GM10248 (cell line): ENCODE results near the gene ZAP70.

Experiments used
- CTCF ChIA-PET: fragments of 300-600 bp; sonication (Branson Sonifier 250); formaldehyde crosslinking; extraction: SDS; loops from one replicate; lab custom pipeline; 2021; ENCODE audit warnings: antibody characterized with exemption; lab: Yijun Ruan, JAX
- POLR2A ChIA-PET: fragments of 350-650 bp; sonication (Branson Sonifier 250); formaldehyde crosslinking; extraction: SDS; loops from one replicate; lab custom pipeline; 2020; ENCODE audit warnings: antibody characterized with exemption; lab: Yijun Ruan, JAX
- DNase-seq: peaks from one replicate; pipeline ENCODE4 v3.0.0; 2012; ENCODE audit errors: extremely low spot score
- CTCF ChIP-seq: IDR thresholded peaks from 2 replicates; pipeline ENCODE4 v1.5.1; 2012; ENCODE audit warnings: mild to moderate bottlenecking, low read depth; ENCODE audit errors: extremely low read depth, missing control alignments, control extremely low read depth

Gene ZAP70

GRCh38 chr2:97739020-97739892, 25.9 kb downstream of the ZAP70 start:
- CTCF ChIA-PET = interaction anchor here (0.8 to 5.5 kb wide), 24 partner anchors 7 to 647 kb away, joined by 3 to 65 read pairs (median 8); partner anchors contain the start of gene ZAP70
- POLR2A ChIA-PET = no interaction called here
- no peak for DNase-seq
- no peak for TF ChIP-seq CTCF

DNA sequence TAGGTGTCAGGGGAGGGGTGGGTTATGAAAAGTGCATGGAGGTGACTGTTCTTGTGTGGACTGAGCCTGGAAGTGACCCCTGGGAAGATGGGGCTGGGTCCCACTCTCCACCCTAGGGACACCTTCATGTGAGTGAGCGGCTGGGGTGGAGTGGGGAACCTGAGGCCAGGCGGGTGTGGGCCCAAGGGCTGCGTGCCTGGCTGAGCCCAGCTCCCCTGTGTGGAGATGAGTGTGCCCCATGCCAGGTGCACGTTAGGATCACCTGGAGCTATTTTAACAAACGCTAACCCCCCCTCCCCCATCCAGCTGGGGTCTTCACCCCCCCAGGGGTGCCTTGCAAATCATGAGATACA, 26.5 kb downstream of the ZAP70 start:
- CTCF ChIA-PET = interaction anchor here (0.8 to 5.5 kb wide), 30 partner anchors 8 to 661 kb away, joined by 3 to 65 read pairs (median 7); partner anchors contain the start of gene ZAP70
- no peak for DNase-seq
- no peak for TF ChIP-seq CTCF
- POLR2A ChIA-PET = no interaction called here

- ChIA-PET POLR2A (interaction anchor here (0.7 kb wide), 1 partner anchor 679 kb away, joined by 3 read pairs; no protein-coding TSS in a partner anchor), CTCF (interaction anchor here (0.6 to 5.5 kb wide), 41 partner anchors 8 to 672 kb away, joined by 3 to 65 read pairs (median 6); partner anchors contain the start of gene ZAP70)
- peak; percentile 80 for TF ChIP-seq CTCF
- peak; percentile 87 for DNase-seq
Measured at GRCh38 chr2:97740590-97741182, 27.3 kb downstream of the ZAP70 start.

DNA sequence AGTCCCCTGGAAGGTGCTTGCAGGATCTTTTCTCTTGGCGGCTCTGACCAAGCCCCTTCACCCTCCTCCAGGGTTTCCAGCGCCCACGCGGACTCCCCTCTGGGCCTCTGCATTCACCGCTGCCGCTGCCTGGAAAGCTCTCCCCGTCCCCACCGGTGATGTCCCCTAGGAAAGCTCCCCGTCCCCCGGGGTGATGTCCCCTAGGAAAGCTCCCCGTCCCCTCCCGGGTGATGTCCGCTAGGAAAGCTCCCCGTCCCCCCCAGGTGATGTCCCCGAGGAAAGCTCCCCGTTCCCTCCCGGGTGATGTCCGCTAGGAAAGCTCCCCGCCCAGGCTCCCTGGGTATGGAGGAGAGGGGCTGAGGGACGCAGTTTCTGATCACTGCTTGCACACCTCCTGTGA, 27.9 kb downstream of the ZAP70 start:
- no peak for TF ChIP-seq CTCF
- no peak for DNase-seq
- CTCF ChIA-PET = interaction anchor here (0.7 to 5.5 kb wide), 34 partner anchors 9 to 671 kb away, joined by 3 to 65 read pairs (median 7); partner anchors contain the start of gene ZAP70
- POLR2A ChIA-PET = interaction anchor here (0.7 kb wide), 1 partner anchor 678 kb away, joined by 3 read pairs; no protein-coding TSS in a partner anchor

DNA sequence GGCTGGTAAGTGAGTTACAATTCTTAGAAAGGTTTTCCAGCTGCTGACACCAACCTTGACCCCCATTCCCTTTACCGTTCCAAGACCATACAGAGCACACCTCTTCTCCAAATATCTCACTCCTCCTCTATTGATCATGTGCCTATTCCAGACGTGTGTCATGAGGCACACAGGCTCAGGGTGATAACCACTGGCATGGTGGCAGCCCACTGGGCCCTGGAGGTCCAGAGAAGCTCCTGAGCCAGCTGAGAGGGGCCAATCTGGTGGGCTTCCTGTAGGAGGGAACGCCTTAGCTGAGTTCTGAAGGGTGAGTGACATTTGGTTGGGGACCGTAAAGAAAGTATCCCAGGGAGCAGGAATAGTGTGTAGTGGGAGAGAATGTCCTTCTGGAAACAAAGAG, 28.3 kb downstream of the ZAP70 start:
- CTCF ChIA-PET = interaction anchor here (0.7 to 5.5 kb wide), 23 partner anchors 10 to 671 kb away, joined by 3 to 65 read pairs (median 8); partner anchors contain the start of gene ZAP70
- TF ChIP-seq CTCF = no peak
- DNase-seq = no peak
- POLR2A ChIA-PET = no interaction called here

- ChIA-PET POLR2A (no interaction called here), CTCF (interaction anchor here (1.2 to 5.5 kb wide), 10 partner anchors 15 to 670 kb away, joined by 3 to 65 read pairs (median 10); partner anchors contain the start of gene ZAP70)
- TF ChIP-seq CTCF = no peak
- no peak for DNase-seq
Measured at GRCh38 chr2:97742381-97742847, 29.0 kb downstream of the ZAP70 start.
